ENCODE results near the gene BOD1. TPM values are rescaled to one million over a fixed set of nuclear protein-coding genes. Genes with fewer than 3 reads are reported as not detected.
A peak's percentile ranks its signal among the peaks of the same experiment; 100 is the strongest.

BOD1 gene
- total and polyA plus RNA-seq, 2 of the 8 experiments (the other 6 are each of a cell fraction or from before 2014, with no cell fraction given): 107 to 149 TPM

GRCh38 chr5:173602423-173602822 lies 14.0 kb downstream of the BOD1 start (continued):
- TF ChIP-seq SIRT6 (IDR thresholded peaks at IDR 0.05; ENCODE audit: low read length) (no peak), ATF2 (IDR thresholded peaks at IDR 0.05; ENCODE audit: low read length) (no peak), SP4 (IDR thresholded peaks at IDR 0.05; ENCODE audit: low read length) (no peak), SUZ12 (IDR thresholded peaks at IDR 0.05; ENCODE audit: low read length) (no peak), POU5F1 (IDR thresholded peaks at IDR 0.05; ENCODE audit: low read depth, low read length) (no peak), MAX (IDR thresholded peaks at IDR 0.05) (no peak), CHD7 (IDR thresholded peaks at IDR 0.05; ENCODE audit: insufficient replicate concordance, low read length) (no peak), JUN (IDR thresholded peaks at IDR 0.05; ENCODE audit: low read depth, low read length) (no peak), KDM5A (IDR thresholded peaks at IDR 0.05; ENCODE audit: low read length) (no peak), JUND (IDR thresholded peaks at IDR 0.05; ENCODE audit: low read length) (0 out of 2 replicates have a peak, but pooled peaks have one; percentile 17), CEBPB (IDR thresholded peaks at IDR 0.05; ENCODE audit: low read depth, low read length) (peak; percentile 89)

Data from H1 (cell line).